Measurements from ENCODE around the gene USP3. TPM values are rescaled to one million over a fixed set of nuclear protein-coding genes. Genes with fewer than 3 reads are reported as not detected.

The USP3 gene
- total RNA-seq, 2 donors from 2014 or later: 51.5 to 52.5 TPM

- H3K36me3 Mint-ChIP-seq (ENCODE audit: low read depth): peaks cover 47% of the 10 kb centered on the region
- H3K9me3 ChIP-seq (ENCODE audit: control insufficient read depth, low read length): no peaks in the 10 kb centered on the region
- no peak overlapping the region for H3K4me3 Mint-ChIP-seq
- no peaks in the 10 kb centered on the region for H3K4me1 ChIP-seq (ENCODE audit: control insufficient read depth, insufficient read depth, low read length)
- no peak overlapping the region for H3K27ac ChIP-seq (ENCODE audit: low read depth, low read length)
- TF ChIP-seq CTCF (conservative IDR thresholded peaks at IDR 0.05): no peak
- no peak overlapping the region for H3K4me3 ChIP-seq (ENCODE audit: low read length)
- no peaks in the 10 kb centered on the region for H3K27me3 ChIP-seq (ENCODE audit: control insufficient read depth, insufficient read depth, low read length, poor library complexity, severe bottlenecking)
- no peaks in the 10 kb centered on the region for H3K4me1 Mint-ChIP-seq
- DNase-seq: no peak
- H3K27ac Mint-ChIP-seq: no peak overlapping the region
- H3K9me3 Mint-ChIP-seq: no peaks in the 10 kb centered on the region
- WGBS, 2 experiments (ENCODE audit: insufficient coverage in 1 of 2, insufficient read length in 1 of 2): 93 to 100% methylated on average over 6 to 7 of the region's 7 CpGs
- H3K36me3 ChIP-seq (ENCODE audit: control insufficient read depth, insufficient read depth, low read length): peaks cover 59% of the 10 kb centered on the region
- H3K27me3 Mint-ChIP-seq (ENCODE audit: insufficient read depth): no peaks in the 10 kb centered on the region
- no peak overlapping the region for H3K9ac ChIP-seq (ENCODE audit: extremely low read depth, low read length, poor library complexity, severe bottlenecking)
Observed at GRCh38 chr15:63630036-63630751, 125.8 kb downstream of the USP3 start.

DNA sequence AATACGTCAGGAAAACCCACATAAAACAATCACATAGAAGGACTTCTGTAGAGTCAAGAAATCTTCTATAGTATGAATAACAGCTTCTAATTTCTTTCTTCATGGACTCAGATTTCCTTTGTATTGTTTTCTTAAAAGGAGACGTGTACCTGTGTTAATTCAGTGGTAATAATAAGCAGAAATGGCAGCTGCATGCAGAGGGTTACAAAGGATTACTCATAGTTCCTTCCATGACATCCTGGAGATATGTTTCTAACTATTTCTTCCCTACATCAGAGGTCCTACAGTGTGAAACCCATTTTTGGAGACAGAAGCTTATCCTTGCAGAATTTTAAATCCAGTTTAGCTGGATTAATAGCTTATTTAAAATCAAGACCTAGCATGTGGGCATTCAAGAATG lies 128.9 kb downstream of the USP3 start:
- DNase-seq: no peak
- H3K4me3 ChIP-seq (ENCODE audit: low read length): no peak overlapping the region
- Mint-ChIP-seq H3K9me3 (no peaks in the 10 kb centered on the region), H3K36me3 (ENCODE audit: low read depth) (peaks cover 40% of the 10 kb centered on the region), H3K27me3 (ENCODE audit: insufficient read depth) (no peaks in the 10 kb centered on the region), H3K4me3 (no peak overlapping the region), H3K4me1 (no peaks in the 10 kb centered on the region), H3K27ac (no peak overlapping the region)
- 92 to 100% methylated on average over 1 of the region's 2 CpGs for WGBS, 2 experiments (ENCODE audit: insufficient coverage in 1 of 2, insufficient read length in 1 of 2)
- H3K27me3 ChIP-seq (ENCODE audit: control insufficient read depth, insufficient read depth, low read length, poor library complexity, severe bottlenecking): no peaks in the 10 kb centered on the region
- no peaks in the 10 kb centered on the region for H3K9me3 ChIP-seq (ENCODE audit: control insufficient read depth, low read length)
- H3K9ac ChIP-seq (ENCODE audit: extremely low read depth, low read length, poor library complexity, severe bottlenecking): no peak overlapping the region
- TF ChIP-seq CTCF (conservative IDR thresholded peaks at IDR 0.05): no peak
- H3K36me3 ChIP-seq (ENCODE audit: control insufficient read depth, insufficient read depth, low read length): peaks cover 52% of the 10 kb centered on the region
- H3K27ac ChIP-seq (ENCODE audit: low read depth, low read length): no peak overlapping the region
- H3K4me1 ChIP-seq (ENCODE audit: control insufficient read depth, insufficient read depth, low read length): no peaks in the 10 kb centered on the region

DNA sequence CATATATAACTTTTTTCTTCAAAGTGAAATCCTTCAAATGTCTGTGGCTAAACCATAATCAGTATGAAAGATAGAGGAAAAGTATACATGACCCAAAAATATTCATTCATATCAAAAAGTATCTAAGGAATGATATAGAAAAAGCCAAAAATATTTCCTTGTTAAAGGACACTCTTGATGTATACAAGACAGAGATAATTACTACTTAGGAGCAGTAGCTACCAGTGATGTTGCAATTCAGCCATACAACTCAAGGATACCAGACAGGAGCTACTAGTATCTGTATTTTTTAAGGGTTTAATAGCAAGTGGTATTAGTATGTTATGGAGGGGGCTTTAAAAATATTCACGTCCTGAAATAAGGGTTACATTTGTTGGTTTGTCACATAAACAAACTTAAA lies 129.8 kb downstream of the USP3 start:
- H3K9me3 ChIP-seq (ENCODE audit: control insufficient read depth, low read length): no peaks in the 10 kb centered on the region
- no peak overlapping the region for H3K4me3 ChIP-seq (ENCODE audit: low read length)
- no peak for TF ChIP-seq CTCF (conservative IDR thresholded peaks at IDR 0.05)
- 100% methylated on average over 1 of the region's 1 CpG; no CpG with 5 or more reads in 1 of the 2 experiments for WGBS, 2 experiments (ENCODE audit: insufficient coverage in 1 of 2, insufficient read length in 1 of 2)
- no peaks in the 10 kb centered on the region for H3K27me3 Mint-ChIP-seq (ENCODE audit: insufficient read depth)
- H3K27ac Mint-ChIP-seq: no peak overlapping the region
- H3K9me3 Mint-ChIP-seq: no peaks in the 10 kb centered on the region
- no peak for DNase-seq
- H3K4me1 Mint-ChIP-seq: no peaks in the 10 kb centered on the region
- no peak overlapping the region for H3K4me3 Mint-ChIP-seq
- peaks cover 60% of the 10 kb centered on the region for H3K36me3 ChIP-seq (ENCODE audit: control insufficient read depth, insufficient read depth, low read length)
- no peak overlapping the region for H3K27ac ChIP-seq (ENCODE audit: low read depth, low read length)
- H3K9ac ChIP-seq (ENCODE audit: extremely low read depth, low read length, poor library complexity, severe bottlenecking): no peak overlapping the region
- no peaks in the 10 kb centered on the region for H3K4me1 ChIP-seq (ENCODE audit: control insufficient read depth, insufficient read depth, low read length)
- peaks cover 39% of the 10 kb centered on the region for H3K36me3 Mint-ChIP-seq (ENCODE audit: low read depth)
- no peaks in the 10 kb centered on the region for H3K27me3 ChIP-seq (ENCODE audit: control insufficient read depth, insufficient read depth, low read length, poor library complexity, severe bottlenecking)
